ENCODE results near the gene RASGRP2.
"Not testable (repeated sequence)": the region's sequence is repeated elsewhere in the genome, so short reads cannot be mapped to it uniquely, and the experiment has no call there.

Gene RASGRP2

GRCh38 chr11:64718084-64718779 is 25.7 kb downstream of the RASGRP2 start:
- no peak for DNase-seq (ENCODE audit: low read depth)

GRCh38 chr11:64717268-64717578 is 26.7 kb downstream of the RASGRP2 start:
- DNase-seq (ENCODE audit: low read depth): no peak

GRCh38 chr11:64716473-64717267 is 27.3 kb downstream of the RASGRP2 start:
- DNase-seq (ENCODE audit: low read depth): no peak

- no peak for DNase-seq (ENCODE audit: low read depth)
Measured at GRCh38 chr11:64715756-64716472, 28.0 kb downstream of the RASGRP2 start.

GRCh38 chr11:64715110-64715509 is 28.8 kb downstream of the RASGRP2 start:
- DNase-seq (ENCODE audit: low read depth): no peak

- DNase-seq (ENCODE audit: low read depth): no peak
Measured at GRCh38 chr11:64714666-64715065, 29.3 kb downstream of the RASGRP2 start.

GRCh38 chr11:64713781-64714363 is 30.1 kb downstream of the RASGRP2 start:
- no peak for DNase-seq (ENCODE audit: low read depth)

- DNase-seq (ENCODE audit: low read depth): no peak
Measured at GRCh38 chr11:64713016-64713707, 30.8 kb downstream of the RASGRP2 start.

- no peak for DNase-seq (ENCODE audit: low read depth)
Measured at GRCh38 chr11:64712430-64713015, 31.4 kb downstream of the RASGRP2 start.

GRCh38 chr11:64711956-64712362 is 32.0 kb downstream of the RASGRP2 start:
- no peak for DNase-seq (ENCODE audit: low read depth)

GRCh38 chr11:64711138-64711955 is 32.6 kb downstream of the RASGRP2 start:
- no peak for DNase-seq (ENCODE audit: low read depth)

GRCh38 chr11:64710418-64711137 is 33.4 kb downstream of the RASGRP2 start:
- DNase-seq (ENCODE audit: low read depth): peak; percentile 12

GRCh38 chr11:64705501-64705900 is 38.4 kb downstream of the RASGRP2 start:
- no peak for DNase-seq (ENCODE audit: low read depth)

GRCh38 chr11:64703048-64703447 is 40.9 kb downstream of the RASGRP2 start:
- DNase-seq (ENCODE audit: low read depth): no peak

- not testable (repeated sequence) for DNase-seq (ENCODE audit: low read depth)
Measured at GRCh38 chr11:64701956-64702355, 42.0 kb downstream of the RASGRP2 start.

- DNase-seq (ENCODE audit: low read depth): no peak
Measured at GRCh38 chr11:64698427-64698826, 45.5 kb downstream of the RASGRP2 start.

GRCh38 chr11:64697663-64698375 is 46.1 kb downstream of the RASGRP2 start:
- no peak for DNase-seq (ENCODE audit: low read depth)

GRCh38 chr11:64696045-64696444 is 47.9 kb downstream of the RASGRP2 start:
- no peak for DNase-seq (ENCODE audit: low read depth)

GRCh38 chr11:64695548-64695947 is 48.4 kb downstream of the RASGRP2 start:
- no peak for DNase-seq (ENCODE audit: low read depth)
